Fibroblast of the aortic adventitia (primary cell): Measurements from ENCODE around the gene UGT8. TPM values are rescaled to one million over a fixed set of nuclear protein-coding genes. Genes with fewer than 3 reads are reported as not detected.
A peak's percentile ranks its signal among the peaks of the same experiment; 100 is the strongest.
"Not testable (repeated sequence)": the region's sequence is repeated elsewhere in the genome, so short reads cannot be mapped to it uniquely, and the experiment has no call there.

Source experiments
- DNase-seq: peaks from one replicate; pipeline ENCODE4 v3.0.0-alpha.2; 2010; ENCODE audit warnings: low read depth
- H3K4me3 ChIP-seq: 2 replicates; pipeline ENCODE4 v1.5.1; 2011; ENCODE audit warnings: low read depth, mild to moderate bottlenecking, control low read depth, low read length, moderate library complexity
- total RNA-seq: library from RNA; depleted of rRNA; stranded (reverse); fragments of >200 nt; gene quantifications from 2 replicates; pipeline ENCODE4 v1.2.3, GENCODE V29; 2012; ENCODE audit warnings: low replicate concordance
- TF ChIP-seq, protein P1 (sequence below): IDR thresholded peaks from 2 replicates; pipeline ENCODE4 v1.5.1; 2011; ENCODE audit warnings: mild to moderate bottlenecking, low read length, control low read depth, inconsistent platforms; ENCODE audit not compliant: insufficient read depth

The UGT8 gene
- total RNA-seq, 1 donor, result 0.27 TPM

DNA sequence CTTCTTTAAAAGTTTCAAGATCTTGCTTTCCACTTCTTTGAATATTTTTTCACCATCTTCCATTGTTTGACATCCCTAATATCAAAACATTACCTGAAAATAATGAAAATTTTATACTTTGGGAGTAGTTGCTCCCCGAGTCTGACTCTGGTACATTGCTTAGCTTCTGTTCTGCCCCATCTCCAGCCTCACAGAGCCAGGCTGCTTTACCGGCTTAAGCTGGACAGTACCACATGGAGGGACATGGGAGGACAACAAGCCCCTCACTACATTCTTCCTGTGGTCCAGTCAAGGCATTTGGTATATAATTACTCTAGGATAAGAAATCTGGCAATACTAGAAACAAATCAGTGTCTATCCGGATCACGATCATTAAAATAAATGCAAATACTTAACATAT is 60.2 kb downstream of the UGT8 start:
- TF ChIP-seq, protein P1, sequence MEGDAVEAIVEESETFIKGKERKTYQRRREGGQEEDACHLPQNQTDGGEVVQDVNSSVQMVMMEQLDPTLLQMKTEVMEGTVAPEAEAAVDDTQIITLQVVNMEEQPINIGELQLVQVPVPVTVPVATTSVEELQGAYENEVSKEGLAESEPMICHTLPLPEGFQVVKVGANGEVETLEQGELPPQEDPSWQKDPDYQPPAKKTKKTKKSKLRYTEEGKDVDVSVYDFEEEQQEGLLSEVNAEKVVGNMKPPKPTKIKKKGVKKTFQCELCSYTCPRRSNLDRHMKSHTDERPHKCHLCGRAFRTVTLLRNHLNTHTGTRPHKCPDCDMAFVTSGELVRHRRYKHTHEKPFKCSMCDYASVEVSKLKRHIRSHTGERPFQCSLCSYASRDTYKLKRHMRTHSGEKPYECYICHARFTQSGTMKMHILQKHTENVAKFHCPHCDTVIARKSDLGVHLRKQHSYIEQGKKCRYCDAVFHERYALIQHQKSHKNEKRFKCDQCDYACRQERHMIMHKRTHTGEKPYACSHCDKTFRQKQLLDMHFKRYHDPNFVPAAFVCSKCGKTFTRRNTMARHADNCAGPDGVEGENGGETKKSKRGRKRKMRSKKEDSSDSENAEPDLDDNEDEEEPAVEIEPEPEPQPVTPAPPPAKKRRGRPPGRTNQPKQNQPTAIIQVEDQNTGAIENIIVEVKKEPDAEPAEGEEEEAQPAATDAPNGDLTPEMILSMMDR, result no peak
- H3K4me3 ChIP-seq, result no peak overlapping the region
- no peak for DNase-seq

DNA sequence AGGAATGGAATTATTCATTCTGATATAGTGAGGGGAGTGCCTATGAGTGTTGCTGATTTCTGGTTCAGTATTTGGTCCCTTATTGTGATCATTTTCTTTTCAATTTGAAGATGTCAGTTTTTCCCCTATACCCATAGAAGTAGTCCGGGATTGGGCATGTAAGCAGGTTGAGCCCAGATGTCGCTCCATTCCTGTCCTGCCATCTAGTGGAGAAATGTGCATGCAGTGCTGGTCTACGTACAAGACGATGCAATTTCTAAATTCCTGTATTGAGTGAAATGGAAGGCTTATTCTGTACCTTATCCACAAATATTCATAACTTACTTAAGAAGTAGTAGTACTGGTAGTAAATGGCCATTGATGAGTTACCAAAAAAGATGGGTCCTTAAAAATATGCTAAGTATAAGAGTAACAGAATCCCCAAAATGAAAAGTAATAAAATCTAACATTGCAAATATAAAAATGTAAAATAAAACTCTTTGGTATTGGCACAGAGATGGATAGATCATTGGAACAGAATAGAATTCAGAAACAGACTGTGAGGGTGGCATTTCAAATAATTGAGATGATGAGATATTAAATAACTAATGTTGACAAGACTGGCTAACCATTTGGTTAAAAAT is 60.9 kb downstream of the UGT8 start:
- TF ChIP-seq, protein P1, result peak; percentile 93
- H3K4me3 ChIP-seq, result no peak overlapping the region
- DNase-seq, result peak; percentile 74

DNA sequence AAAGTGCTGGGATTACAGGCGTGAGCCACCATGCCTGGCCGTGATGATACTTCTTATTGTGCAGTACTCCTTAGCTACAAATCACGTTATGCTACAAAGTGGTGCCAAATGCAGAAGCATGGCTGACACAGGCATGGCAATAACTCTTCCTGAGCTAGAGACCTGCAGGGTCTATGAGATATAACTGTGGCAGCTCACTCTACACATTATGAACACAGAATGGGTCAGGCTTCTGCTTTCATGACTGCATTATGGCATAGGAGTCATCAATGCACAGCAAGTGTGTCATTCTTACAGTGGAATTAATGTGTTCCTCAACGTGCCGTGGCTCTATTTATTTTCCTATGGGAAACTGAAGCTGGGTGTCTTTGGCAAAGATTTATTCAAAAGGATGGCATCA is 64.5 kb downstream of the UGT8 start:
- no peak for DNase-seq
- TF ChIP-seq, protein P1, result no peak
- H3K4me3 ChIP-seq, result no peak overlapping the region

DNA sequence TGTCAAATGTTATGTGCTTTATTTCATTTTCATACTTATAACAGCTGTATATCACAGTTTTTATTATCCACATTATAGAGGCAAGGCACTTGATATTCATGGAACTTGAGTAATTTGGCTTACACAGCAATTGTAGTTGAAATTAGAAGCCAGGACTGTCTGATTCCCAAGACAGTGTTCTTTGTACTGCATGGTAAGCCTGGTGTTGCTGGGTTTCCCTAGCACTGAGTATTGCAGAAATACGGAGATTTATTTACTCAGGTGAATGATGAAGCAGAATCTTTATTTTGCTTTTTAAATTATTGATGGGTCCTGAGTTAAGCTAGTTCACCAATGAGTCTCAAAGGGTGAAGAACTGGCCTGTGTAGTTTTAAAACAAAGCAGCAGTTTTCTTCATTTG is 70.0 kb downstream of the UGT8 start:
- TF ChIP-seq, protein P1, result no peak
- H3K4me3 ChIP-seq, result no peak overlapping the region
- DNase-seq, result no peak

DNA sequence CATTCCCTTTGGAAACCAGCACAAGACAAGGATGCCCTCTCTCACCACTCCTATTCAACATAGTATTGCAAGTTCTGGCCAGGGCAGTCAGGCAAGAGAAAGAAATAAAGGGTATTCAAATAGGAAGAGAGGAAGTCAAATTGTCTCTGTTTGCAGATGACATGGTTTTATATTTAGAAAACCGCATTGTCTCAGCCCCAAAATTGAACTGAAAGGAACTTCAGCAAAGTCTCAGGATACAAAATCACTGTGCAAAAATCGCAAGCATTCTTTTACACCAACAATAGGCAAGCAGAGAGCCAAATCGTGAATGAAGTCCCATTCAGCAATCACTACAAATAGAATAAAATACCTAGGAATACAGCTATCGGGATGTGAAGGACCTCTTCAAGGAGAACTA is 72.1 kb downstream of the UGT8 start:
- H3K4me3 ChIP-seq, DNase-seq: not testable (repeated sequence)

DNA sequence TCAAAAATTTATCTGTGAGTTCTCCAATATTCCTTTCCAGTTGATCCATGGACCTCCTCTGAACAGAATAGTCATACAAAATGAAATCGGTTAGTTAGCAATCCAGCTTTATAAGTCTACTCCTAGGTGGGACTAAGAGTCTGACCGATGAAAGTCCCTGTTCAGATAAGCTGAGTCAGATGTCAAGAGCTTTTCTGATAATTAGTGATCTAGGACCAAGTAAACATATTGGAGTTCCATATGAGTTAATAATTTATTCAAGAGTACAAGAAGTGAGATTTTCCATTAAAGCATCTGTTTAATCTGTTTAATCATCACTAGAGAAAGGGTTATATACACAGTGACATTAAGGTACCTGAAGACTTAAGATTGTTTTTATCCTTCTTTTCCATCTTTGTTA is 74.7 kb downstream of the UGT8 start:
- H3K4me3 ChIP-seq, result no peak overlapping the region
- DNase-seq, result no peak
- TF ChIP-seq, protein P1, result no peak

DNA sequence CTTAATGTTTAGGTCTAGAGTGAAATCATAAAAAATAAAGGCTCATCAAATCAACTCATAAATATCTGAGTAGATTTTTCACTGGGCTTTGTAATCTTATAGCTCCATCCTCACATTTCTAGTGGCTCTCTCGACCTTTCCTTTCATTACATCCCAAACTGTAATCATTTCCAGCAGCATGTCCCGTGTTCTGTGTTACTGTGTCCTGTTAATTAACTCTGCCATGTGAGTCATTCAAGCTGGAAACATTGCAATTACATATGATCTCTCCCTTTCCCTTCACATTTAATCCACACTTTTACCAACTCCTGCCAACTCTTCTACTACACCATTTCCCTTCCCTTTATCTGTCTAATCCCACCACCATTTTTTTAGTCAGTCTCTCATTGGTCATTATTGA is 75.5 kb downstream of the UGT8 start:
- DNase-seq, result no peak
- no peak overlapping the region for H3K4me3 ChIP-seq
- TF ChIP-seq, protein P1, result no peak
